Brain microvascular endothelial cell (primary cell): ENCODE results near the gene SLC8A3.

ENCODE experiments used
- DNase-seq: peaks from one replicate; pipeline ENCODE4 v3.0.0-alpha.2; 2020
- H3K27ac ChIP-seq: fragments of 250-450 bp; sonication (Bioruptor Pico); 2 replicates; pipeline ENCODE4 v1.5.1; 2020; ENCODE audit warnings: mild to moderate bottlenecking, moderate library complexity
- H3K27me3 ChIP-seq: fragments of 250-450 bp; sonication (Bioruptor Pico); replicated peaks from 2 replicates; pipeline ENCODE4 v1.5.1; 2020; ENCODE audit warnings: mild to moderate bottlenecking
- H3K36me3 ChIP-seq: fragments of 250-450 bp; sonication (Bioruptor Pico); replicated peaks from 2 replicates; pipeline ENCODE4 v1.5.1; 2020; ENCODE audit warnings: mild to moderate bottlenecking
- H3K4me3 ChIP-seq: 2 replicates; pipeline ENCODE4 v1.5.1; 2011; ENCODE audit warnings: low read depth, mild to moderate bottlenecking, control low read depth, low read length, moderate library complexity
- in situ Hi-C: cut with HindIII; loops from 2 replicates; pipeline ENCODE4 v1.10.0; 2017; ENCODE audit warnings: low sequenced_read_pairs, low pct_ligation_motif_present
- TF ChIP-seq, protein P1 (sequence below): IDR thresholded peaks from 2 replicates; pipeline ENCODE4 v1.5.1; 2011; ENCODE audit warnings: low read depth, mild to moderate bottlenecking, moderate library complexity, low read length, control low read depth, inconsistent platforms; ENCODE audit errors: missing control alignments

Gene SLC8A3

DNA sequence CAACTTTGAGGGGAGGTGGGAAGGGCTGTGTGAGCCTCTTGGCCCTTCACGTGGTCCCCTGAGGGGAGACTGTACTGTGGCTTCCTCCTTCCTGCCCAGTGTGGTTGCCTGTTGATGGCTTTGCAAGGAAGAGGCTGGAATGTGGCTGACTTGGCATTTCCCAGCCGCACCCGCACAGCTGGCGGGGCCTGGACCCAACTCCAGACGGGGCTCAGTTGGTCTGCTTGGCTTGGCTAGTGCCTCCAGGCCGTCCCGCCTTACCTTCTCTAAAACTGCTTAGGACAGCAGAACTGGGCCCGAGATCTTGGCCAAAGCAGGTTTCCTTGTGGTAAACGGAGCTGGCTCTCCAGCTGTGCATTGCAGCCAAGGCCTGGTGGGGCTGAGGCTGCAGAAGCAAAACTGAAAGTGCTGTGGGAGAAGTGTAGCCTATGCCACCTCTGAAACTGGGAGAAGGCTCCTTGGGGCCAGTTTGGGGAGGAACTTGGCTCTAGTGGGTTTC is 170.0 kb downstream of the SLC8A3 start:
- Histone ChIP-seq H3K4me3 (no peak overlapping the region), H3K36me3 (no peaks in the 10 kb centered on the region), H3K27me3 (no peaks in the 10 kb centered on the region), H3K27ac (no peak overlapping the region)
- TF ChIP-seq, protein P1, sequence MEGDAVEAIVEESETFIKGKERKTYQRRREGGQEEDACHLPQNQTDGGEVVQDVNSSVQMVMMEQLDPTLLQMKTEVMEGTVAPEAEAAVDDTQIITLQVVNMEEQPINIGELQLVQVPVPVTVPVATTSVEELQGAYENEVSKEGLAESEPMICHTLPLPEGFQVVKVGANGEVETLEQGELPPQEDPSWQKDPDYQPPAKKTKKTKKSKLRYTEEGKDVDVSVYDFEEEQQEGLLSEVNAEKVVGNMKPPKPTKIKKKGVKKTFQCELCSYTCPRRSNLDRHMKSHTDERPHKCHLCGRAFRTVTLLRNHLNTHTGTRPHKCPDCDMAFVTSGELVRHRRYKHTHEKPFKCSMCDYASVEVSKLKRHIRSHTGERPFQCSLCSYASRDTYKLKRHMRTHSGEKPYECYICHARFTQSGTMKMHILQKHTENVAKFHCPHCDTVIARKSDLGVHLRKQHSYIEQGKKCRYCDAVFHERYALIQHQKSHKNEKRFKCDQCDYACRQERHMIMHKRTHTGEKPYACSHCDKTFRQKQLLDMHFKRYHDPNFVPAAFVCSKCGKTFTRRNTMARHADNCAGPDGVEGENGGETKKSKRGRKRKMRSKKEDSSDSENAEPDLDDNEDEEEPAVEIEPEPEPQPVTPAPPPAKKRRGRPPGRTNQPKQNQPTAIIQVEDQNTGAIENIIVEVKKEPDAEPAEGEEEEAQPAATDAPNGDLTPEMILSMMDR = no peak
- in situ Hi-C loops = no loop called here
- no peak for DNase-seq

DNA sequence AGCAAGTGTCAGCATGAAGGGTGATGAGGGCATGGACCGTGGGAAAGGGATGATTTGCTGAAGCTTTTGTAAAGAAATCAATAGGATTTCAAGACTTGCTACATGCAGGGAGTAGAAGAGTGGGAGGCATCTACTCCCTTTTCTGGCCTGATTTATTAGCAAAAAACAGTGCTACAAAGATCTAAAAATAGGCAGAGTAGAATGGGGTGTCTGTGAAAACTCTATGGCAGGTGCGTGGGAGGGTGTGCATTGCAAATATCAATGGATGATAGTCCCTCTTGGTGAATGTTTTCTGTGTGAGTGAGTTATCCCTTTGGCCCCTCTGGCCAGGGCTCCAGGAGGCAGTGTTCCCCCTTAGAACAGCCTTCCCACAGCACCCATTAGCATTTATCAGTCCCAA is 170.5 kb downstream of the SLC8A3 start:
- no peaks in the 10 kb centered on the region for H3K27me3 ChIP-seq
- TF ChIP-seq, protein P1 = no peak
- no peaks in the 10 kb centered on the region for H3K36me3 ChIP-seq
- H3K4me3 ChIP-seq = no peak overlapping the region
- in situ Hi-C loops = no loop called here
- DNase-seq = no peak
- no peak overlapping the region for H3K27ac ChIP-seq

DNA sequence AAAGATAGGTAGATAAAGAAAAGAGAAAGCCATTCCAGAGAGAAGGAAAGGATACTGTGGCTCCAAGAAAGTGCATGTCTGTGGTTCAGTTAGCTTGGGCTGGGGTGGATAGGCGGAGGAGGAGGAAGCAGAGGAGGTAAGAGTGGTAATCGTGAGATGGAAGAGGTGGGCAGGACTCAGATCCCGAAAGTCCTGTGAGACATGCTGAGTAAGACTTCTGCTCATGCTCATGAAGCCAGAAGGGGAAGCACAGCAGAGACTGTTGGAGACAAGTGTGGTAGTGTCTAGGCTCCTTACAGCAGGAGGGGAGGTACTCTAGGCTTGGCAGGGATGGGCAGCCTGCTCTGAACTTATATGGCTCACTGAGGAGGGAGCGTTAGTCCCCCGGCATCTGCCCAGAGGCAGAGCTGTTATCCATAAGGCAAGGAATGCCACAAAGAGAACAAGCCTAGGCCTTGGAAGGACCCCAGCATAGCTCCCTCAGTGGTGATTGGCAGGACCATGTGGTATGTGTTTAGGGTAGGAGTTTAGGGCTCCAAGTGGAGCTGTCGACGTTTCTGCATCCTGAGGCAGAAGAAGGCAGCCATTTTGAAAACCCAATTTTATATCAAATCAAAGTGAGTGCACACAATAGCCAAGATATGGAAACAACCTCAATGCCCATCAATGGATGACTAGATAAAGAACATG is 174.2 kb downstream of the SLC8A3 start:
- no peak for DNase-seq
- Histone ChIP-seq H3K4me3 (no peak overlapping the region), H3K27ac (no peak overlapping the region), H3K27me3 (no peaks in the 10 kb centered on the region), H3K36me3 (no peaks in the 10 kb centered on the region)
- TF ChIP-seq, protein P1 = no peak
- in situ Hi-C loops = no loop called here

DNA sequence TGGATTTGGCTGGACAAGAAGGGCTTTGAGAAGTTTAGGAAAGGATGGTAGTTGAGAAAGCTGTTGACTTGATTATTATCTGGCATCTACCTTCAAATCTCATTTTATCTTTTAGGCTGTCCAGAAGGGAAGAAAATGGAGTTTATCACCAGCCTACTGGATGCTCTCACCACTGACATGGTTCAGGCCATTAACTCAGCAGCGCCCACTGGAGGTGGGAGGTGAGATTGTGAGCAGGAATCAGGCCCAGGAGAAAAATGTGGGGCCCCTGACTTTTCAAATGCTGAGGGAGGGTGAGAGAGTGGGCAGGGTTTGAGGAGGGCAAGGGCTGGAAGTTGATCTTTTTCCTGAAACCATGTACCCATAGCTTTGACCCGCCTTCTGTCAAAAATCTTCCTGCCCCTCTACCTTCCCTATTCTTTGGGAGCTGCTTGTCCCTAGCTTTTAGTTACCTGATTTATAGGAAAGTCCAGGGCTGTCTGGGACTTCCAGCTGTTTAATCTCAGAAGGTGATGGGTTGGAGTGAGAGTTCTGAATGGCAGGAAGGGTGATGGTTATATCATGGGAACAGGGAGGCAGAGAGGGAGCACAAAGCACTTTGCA is 175.4 kb downstream of the SLC8A3 start:
- H3K27me3 ChIP-seq = no peaks in the 10 kb centered on the region
- in situ Hi-C loops = no loop called here
- H3K27ac ChIP-seq = no peak overlapping the region
- no peak for DNase-seq
- H3K36me3 ChIP-seq = no peaks in the 10 kb centered on the region
- H3K4me3 ChIP-seq = no peak overlapping the region
- TF ChIP-seq, protein P1 = peak; percentile 88

DNA sequence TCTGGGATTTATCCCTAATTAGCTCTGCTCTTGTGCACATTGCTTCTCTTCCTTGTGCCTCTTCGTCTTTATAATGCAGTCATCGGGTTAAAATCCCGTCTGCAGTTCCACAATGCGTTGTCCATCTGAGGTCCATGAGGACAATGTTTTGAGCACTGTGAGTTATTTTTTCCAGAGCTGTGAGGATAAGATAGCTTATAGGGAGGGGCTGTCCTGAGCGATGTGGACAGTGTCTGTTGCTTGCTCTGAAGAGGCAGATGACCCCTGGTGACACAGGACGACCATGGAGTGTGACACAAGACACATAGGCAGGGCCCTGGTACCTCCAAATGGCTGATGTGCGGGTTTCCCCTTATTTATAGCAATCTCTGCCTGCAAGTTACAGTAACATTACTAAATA is 177.0 kb downstream of the SLC8A3 start:
- in situ Hi-C loops = no loop called here
- no peaks in the 10 kb centered on the region for H3K36me3 ChIP-seq
- DNase-seq = no peak
- H3K4me3 ChIP-seq = no peak overlapping the region
- H3K27ac ChIP-seq = no peak overlapping the region
- no peaks in the 10 kb centered on the region for H3K27me3 ChIP-seq
- TF ChIP-seq, protein P1 = no peak
